Measurements from ENCODE around the gene KIFC3.
"Not testable (repeated sequence)": the region's sequence is repeated elsewhere in the genome, so short reads cannot be mapped to it uniquely, and the experiment has no call there.

Gene KIFC3

DNA sequence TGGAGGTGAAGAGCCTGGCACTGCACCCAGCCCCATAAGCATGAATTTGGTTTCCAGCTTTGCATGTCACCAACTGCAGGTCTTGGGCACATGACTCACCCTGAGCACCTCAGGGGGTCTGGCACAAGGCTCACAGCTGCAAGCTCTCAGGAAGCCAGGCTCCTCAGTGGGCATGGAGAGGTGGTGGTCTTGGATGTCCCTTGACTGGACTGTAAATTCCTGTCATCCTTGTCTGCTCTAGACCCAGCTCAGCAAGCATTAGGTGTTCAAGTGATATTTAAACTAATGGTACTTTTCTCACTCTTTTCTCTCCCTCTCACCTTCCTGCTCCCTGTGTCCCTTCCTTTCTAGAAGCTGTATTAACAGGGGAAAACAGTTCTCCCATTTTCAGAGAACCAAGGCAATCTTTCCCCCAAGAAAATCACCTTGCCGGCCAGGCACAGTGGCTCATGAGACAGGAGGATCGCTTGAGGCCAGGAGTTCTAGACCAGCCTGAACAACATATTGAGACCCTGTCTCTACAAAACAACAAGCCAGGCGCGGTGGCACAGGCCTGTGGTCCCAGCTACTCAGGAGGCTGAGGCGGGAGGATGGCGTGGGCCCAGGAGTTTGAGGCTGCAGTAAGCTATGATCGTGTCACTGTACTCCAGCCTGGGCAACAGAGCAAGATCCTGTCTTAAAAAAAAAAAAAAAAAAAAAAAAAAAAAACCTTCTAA is 5.1 kb upstream of the KIFC3 start:
- no peak for DNase-seq (ENCODE audit: insufficient read length, low spot score)
- no peak for FAIRE-seq

DNA sequence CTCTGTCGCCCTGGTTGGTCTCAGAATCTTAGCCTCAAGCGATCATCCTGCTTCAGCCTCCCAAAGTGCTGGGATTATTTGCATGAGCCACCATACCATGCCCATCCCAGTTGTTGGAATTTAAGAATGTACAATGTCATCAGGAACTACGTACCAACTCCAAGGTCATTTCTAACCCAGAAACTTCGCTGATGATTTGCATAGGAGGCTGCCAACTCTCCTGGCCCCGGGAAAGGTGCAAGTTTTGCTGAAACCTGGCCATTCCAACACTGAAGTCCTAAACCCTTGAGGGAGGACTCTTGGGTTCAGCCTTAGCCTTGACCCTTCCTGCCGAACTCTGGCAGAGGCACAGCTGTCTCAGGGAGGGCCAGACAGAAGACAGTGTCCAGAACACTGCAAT is 2.9 kb upstream of the KIFC3 start:
- DNase-seq (ENCODE audit: insufficient read length, low spot score) (no peak), FAIRE-seq (no peak)

DNA sequence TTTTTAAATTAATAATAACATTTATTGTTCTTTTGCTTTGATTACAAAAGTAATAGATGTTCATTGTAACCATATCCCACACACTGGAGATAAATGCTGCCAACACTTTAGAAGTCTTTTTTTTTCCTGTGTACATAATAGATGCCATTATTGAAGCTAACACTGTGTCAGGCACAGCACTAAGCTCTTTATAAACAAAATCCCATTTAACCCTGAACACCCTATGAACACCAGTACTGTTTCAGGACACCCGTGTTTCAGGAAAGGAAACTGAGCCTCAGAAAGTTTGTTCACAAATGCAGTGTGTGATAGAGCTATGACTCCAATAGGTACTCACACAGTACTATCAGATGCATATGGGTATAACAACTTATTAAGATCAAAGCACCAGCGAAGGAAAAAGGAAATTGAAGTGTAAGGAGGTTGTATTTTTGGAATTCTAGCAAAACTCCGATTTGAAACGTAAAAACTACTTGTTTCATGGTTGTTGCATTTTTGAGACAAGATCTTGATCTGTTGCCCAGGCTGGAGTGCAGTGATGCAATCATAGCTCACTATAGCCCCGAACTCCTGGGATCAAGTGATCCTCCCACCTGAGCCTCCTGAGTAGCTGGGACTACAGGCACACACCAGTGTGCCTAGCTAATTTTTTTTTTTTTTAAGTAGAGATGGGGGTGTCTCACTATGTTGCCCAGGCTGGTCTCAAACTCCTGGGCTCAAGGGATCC is 2.0 kb upstream of the KIFC3 start:
- no peak for FAIRE-seq
- DNase-seq (ENCODE audit: insufficient read length, low spot score), result no peak

DNA sequence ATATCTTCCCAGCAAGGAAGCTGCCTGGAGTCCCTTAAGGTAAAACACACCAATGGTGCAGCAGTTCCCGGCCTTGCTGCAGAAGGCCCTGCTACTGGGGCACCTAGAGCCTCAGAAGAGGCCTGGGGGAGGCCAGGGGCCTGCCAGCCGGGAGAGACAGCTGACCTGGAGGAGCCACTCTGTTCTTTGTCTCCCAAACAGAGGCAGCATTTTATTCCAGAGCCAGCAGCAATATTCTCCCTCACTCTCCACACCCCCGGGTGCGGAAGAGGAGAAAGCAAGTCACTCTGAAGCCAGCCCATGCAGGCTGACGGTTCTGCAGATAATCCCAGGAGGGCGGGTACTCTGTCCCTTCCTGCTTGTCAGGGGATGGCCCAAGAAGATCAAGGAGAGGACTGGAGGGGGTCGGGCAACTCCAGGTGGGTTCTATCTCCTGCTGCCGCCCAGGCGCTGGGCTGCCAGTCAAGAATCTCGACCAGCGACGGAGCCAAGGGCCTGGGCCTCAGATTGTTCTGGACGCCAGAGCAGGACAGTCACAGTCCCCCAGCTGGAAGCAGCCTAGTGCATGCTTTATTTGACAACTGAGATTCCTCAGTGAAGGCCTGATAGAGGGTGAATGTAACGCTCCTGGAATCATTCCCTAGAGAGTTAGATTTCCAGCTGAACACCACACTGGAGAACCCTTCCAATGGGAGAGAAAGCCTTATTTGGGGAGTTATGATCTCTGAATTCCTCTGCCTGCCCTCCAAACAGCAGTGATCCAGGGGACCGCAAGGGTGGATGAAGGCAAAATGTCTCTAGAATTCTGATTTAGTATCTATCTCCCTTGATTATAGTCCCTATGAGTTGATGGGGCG is 1.1 kb upstream of the KIFC3 start:
- no peak for DNase-seq (ENCODE audit: insufficient read length, low spot score)
- FAIRE-seq, result no peak

DNA sequence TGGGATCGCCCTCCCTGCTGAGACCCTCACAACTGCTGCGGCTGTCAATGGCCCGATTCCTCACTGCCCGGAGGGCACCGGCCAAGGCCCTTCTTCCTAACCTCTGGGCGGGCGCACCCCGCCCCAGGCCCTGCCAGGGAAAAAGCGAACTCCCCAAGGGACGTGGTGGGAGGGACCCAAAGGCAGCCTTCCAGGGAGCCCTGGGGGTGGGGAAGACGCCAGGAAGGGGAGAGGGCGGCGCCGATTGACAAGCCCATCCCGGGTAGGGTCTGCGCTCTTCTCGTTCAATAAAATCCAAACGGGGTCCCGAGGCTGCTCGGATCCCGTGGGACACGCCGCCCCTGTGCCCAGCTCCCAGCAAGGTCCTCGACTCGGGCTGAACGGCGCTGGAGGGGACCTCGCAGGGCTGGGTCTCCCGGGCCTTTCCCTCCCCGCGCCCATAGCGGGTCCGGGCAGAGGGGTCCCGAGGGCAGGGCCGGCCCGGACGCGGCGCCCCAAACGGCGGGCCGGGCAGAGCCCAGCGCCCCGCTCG is 416 bp downstream of the KIFC3 start:
- FAIRE-seq (no peak), DNase-seq (ENCODE audit: insufficient read length, low spot score) (no peak)

DNA sequence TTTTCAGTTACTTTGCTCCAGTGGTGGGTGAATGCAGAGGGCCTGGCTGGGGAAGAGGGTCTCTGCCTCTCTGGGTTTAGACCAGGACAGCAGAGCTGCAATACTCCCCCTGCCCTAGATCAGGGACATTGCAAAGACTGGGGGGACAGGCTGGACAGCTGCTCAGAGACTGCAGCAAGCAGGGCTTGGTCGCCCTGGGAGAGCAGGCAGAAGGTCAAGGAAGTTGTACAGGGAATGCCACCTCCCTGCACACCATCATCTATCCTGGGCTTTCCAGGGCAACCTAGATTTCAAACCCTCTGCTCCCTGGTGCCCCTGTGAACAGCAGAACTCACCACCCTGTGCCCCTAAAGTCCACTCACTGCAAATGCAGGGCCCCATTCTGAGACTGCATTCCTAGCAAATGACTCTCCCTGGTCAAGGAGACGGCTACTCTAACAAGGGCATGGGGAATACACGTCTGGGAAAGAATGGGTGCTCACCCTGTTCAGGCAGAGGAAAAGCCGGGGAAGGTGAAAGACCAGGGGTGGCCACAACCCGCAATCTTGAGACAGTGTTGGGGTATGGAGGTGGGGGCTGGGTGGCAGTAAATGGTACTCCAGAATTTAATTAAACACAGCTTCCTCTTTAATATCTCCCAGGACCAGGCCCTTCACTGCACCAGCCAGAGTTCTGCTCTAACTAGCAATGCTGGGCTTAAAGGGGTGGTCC is 1.0 kb downstream of the KIFC3 start:
- DNase-seq (ENCODE audit: insufficient read length, low spot score) (no peak), FAIRE-seq (no peak)

DNA sequence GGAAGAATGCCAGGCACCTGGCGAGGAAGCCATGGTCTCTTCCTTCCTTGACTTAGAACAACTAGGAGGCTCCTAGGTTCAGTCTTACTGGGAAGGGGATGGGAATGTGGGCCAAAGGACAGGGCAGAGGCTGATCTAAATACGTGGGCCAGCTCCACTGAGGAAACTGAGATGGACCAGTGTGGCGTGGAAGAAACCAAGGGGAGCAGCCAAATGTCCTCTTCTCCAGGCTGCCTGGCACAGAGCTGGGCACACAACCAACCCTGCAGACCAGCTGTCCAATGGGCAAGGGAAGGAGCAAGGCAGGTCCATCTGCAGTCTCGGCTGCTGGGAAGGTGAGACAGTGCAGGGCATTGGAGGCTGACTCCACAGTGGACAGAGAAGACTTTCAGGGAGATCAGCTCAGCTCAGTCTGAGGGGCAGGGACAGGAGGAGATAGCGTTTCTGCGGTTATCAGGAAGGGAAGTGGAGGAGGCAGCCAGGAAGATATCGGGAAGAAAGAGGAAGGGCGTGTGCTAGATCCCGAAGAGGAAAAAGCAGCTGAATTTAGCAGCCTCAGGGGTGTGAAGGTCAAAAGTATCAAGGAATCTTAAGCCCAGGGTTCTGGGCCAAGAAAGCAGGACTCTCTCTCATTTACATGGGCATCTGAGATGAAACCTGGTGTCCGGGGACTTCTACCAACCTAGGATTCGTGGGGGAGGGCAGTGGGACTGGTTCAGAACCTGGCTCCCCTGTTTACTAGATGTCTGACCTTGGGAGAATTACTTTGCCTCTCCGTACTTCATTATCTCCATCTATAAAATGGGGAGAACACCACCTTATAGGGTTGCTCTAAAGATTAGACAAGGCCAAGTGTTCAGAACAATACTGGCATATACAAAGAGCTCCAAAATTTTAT is 1.8 kb downstream of the KIFC3 start:
- no peak for DNase-seq (ENCODE audit: insufficient read length, low spot score)
- no peak for FAIRE-seq

DNA sequence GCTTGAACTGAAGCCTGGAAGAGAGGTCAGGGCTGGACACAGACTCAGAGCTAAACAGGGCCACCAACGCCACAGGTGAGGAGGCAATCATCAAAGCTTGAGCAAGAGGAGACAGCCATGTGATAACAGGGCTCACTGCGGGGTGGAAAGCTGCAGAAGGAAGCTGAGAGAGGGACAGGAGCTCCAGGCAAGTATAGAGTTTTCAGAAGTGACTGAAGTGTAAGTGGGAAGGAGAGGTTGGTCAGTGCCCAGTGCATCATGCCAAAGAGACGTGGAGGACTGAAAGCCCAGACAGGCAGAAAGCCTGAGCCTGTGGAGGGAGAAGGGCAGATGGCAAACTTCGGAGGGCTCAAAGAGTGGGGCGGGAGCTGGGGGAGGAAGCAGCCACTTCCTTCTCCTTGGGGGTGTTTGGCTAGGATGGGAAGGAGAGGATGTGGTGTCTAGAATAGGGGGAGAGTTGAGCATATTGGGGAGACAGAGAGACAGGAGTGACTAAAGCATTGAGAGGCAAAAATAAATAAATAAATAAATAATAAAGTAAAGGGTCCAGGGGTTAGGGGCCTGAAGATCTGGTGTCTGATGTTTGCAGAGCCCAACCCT is 2.6 kb downstream of the KIFC3 start:
- DNase-seq (ENCODE audit: insufficient read length, low spot score) (no peak), FAIRE-seq (no peak)

DNA sequence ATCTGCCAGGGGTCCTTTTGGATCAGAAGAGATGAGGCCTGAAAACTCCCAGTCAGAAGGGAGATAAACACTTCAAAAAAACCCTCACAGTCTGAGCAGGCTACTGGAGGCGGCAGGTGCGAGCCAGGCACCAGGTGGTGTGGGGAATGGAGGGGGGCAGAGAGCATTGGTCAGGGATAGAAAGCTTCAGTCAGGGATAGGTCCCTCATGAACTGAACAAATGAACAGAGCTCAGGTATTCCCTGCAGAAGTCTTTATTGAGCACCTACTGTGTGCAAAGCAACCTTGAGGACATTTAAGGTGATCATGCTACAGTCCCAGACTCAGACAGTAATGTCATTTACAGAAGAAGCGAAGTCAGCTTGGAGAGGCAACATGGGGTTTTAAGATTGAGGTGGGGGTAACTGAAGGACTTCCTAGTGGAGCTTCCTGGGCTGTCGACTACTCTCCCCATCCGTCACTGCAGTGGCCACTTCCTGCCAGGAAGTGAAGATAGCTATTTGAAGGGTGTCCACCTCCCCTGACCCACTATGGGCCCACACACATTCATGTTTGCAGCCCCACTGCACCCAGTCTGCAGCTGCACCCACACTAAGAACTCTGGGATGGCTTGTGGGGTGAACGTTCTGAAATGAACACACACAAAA is 3.2 kb downstream of the KIFC3 start:
- DNase-seq (ENCODE audit: insufficient read length, low spot score) (no peak), FAIRE-seq (no peak)

DNA sequence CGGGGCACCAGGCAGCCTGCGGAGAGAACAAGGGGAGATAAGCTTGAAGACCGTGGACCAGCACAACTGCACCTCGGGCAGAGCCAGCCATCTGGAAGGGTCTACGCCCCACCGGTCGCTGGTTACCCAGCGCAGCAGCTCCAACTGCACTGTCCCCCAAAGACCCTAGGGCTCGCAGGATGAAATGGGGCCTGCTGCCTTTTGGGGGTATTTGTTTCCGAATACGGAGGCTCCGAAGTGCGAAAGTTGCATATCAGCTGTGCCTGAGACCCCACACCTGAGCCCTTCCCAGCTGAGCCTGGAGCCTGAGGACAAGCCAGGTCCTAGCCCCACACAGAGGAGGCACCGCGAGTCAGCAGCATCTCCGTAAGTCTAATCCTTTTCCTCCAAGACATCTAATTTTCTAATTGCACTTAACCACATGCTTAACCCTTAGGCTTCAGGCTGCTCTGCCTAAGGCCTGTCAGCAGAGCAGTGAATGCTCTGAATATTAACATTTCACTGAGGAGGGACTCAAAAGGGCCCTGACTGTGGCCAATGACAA is 4.0 kb downstream of the KIFC3 start:
- FAIRE-seq (no peak), DNase-seq (ENCODE audit: insufficient read length, low spot score) (no peak)

DNA sequence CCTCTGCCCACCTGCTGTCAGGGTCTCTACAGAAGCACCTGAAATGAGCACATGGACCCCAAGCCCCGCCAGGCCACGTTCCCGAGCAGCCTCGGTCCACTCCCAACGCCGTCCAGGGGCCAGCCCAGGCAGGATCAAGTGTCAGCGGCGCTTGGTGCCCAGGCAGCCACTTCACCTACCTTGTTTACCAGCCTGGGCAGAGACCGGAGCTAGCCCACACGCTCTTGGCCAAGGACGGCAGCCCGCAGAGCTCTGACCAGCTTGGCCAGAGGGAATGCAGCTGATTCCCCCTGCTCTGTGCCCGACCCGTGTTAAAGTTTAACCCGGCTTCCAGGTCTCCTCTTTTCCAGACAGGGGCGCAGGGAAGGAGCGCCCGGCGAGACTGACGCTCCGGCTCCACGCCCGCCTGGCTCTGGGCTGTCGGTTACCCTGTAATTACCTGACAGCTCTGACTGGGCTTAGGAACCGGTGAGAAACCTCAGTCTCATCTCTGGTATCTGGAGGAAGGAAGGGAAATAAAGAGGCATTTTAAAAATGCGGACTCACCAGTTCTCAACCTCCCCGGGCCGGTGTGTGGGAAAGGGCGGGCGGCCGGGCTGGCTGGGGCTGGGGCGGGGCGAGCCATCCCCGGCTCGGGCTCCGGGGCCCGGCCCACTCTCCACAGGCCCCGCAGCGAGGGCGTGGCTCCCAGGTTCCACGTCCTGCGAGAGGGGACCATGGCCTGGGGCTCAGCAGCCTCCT is 4.6 kb downstream of the KIFC3 start:
- no peak for FAIRE-seq

DNA sequence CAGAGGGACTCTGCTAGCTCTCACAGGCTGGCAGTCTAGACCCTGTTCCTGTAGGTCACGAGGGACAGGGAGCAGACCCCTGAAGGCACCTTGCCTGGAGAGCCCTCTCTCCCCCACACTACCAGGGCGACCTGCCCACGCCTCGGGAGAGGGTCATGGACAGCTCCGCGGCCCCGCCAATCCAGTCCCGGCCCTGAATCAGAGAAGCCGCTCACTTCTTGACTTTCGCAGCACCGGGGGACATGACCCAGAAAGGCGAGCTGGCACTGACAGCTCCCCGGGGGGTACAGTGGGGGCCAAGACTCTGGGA is 5.1 kb downstream of the KIFC3 start:
- FAIRE-seq, result no peak
- DNase-seq (ENCODE audit: insufficient read length, low spot score), result no peak

More for the DNA sequence above, 4.6 kb downstream of the KIFC3 start:
- DNase-seq (ENCODE audit: insufficient read length, low spot score), result no peak

DNA sequence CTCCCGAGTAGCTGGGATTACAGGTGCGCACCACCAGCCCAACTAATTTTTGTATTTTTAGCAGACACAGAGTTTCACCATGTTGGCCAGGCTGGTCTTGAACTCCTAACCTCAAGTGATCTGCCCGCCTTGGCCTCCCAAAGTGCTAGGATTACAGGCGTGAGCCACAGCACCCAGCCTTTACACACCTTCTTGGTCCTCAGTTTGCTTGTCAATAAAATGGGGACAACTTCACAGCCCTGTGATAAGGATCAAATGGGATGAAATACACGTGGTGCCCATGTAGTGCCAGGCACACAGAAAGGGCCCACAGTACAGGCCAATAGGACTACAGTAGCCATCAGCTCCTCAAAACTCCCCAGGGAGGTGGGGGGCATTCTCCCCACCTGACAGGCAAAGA is 6.3 kb downstream of the KIFC3 start:
- not testable (repeated sequence) for FAIRE-seq; DNase-seq (ENCODE audit: insufficient read length, low spot score)

DNA sequence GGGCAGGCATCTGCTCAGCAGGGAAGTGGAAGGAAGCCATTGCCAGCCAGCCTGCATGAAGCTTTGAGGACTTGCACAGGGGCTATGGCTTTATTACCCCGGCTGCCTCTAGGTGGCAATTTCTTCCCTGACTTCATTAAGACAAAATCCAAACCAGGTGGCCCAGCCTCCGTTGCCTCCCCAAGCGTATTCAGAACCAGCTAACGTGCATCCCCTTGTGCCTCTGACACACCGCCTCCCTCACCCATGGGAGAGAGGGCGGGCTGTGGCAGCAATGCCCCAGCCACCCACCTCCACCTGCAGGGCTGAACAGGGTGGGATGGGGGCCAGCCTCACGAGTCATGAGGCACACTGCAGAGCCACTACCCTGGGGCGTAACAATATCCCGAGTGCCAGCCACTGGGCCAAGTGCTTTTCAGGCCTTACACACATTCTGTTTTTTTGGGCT is 6.8 kb downstream of the KIFC3 start:
- FAIRE-seq, result peak; percentile 33

DNA sequence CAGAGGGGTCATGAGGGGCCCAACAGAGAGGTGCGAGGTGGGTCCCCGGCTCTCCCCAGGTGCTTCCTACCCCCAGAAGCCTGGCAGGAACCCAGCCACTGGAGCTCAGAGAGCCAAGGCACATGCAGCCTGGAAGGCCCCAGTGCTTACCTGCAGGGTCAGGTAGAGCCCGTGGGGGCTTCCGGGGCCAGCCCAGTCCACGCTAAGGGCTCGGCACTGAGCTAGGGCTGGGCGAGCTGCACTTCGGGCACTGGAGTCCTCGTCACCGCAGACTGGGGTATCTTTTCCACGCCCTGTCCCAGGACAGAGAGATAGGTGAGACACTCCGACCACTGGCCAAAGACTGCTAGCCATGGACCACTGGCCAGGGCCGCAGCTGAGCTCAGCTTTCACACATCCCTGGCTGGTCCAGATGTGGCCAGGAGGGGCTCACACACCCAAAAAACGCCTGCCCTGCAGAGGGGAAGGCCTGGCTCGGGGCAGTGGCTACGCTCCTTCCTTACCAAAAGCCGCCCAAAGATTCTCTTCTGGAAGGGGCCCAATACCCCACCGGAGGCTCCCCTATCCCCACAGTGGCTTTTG is 7.4 kb downstream of the KIFC3 start:
- FAIRE-seq, result no peak

More for the DNA sequence above, 6.8 kb downstream of the KIFC3 start:
- peak; percentile 68 for DNase-seq (ENCODE audit: insufficient read length, low spot score)

DNA sequence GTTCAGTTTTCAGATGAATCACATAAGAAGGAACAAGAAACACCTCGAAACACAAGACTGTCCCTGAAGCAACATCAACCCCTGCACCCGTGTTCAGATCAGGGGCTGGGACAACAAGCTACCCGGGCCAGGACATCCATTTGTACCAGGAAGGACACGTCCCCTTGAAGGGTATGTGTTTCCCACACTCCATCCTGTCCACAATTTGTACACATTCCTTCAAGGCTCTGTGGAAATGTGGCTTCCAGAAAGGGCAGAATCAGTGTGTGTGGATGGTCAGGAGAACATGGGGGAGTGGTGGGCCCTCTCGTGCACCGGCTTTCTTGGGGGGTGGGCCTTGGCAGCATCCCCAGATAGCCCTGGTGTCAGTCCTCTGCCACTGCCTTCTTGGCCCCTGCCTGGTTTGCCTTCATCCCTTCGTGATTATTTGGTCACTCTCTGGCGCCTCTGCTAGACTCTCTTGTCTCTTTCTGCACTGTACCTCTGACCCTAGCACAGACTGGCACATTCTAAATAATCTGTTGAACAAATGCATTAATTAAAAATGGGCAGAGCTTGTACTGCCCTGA is 10.3 kb downstream of the KIFC3 start:
- FAIRE-seq (no peak), DNase-seq (ENCODE audit: insufficient read length, low spot score) (no peak)

More for the DNA sequence above, 7.4 kb downstream of the KIFC3 start:
- no peak for DNase-seq (ENCODE audit: insufficient read length, low spot score)

All from GM19239 (cell line).